HepG2 (cell line): ENCODE results near the gene NTN3. TPM values are rescaled to one million over a fixed set of nuclear protein-coding genes. Genes with fewer than 3 reads are reported as not detected.

Experiments used
- ETV5 ChIP-seq: IDR thresholded peaks from 2 replicates; pipeline ENCODE4 v1.6.1; 2018; ENCODE audit warnings: missing biosample characterization, missing genetic modification reagents, inconsistent platforms, borderline replicate concordance
- IKZF4 ChIP-seq: sonication (generic); formaldehyde crosslinking; IDR thresholded peaks from 2 replicates; pipeline ENCODE4 v1.5.1; 2020; ENCODE audit warnings: borderline replicate concordance, mild to moderate bottlenecking, low read depth, missing genetic modification reagents; ENCODE audit errors: not compliant biosample characterization
- KAT2B ChIP-seq: fragments of 150-350 bp; IDR thresholded peaks from 2 replicates; pipeline ENCODE4 v1.6.1; 2014; ENCODE audit warnings: low read depth, low read length, borderline replicate concordance
- MAZ ChIP-seq, 2 experiments: sonication (generic) in 1 of 2; formaldehyde crosslinking in 1 of 2; IDR thresholded peaks; 2 replicates each; pipeline versions ENCODE4 v1.5.0 to v1.6.1; 2012 to 2020; ENCODE audit warnings: low read depth in 2 of 2, mild to moderate bottlenecking in 2 of 2, borderline replicate concordance in 1 of 2, improper control_type of control experiment in 1 of 2, low read length in 1 of 2, missing genetic modification reagents in 1 of 2, moderate library complexity in 1 of 2
- PHF21A ChIP-seq: sonication (generic); formaldehyde crosslinking; IDR thresholded peaks from 2 replicates; pipeline ENCODE4 v1.5.0; 2020; ENCODE audit warnings: mild to moderate bottlenecking, missing genetic modification reagents
- SAP130 ChIP-seq: IDR thresholded peaks from 2 replicates; pipeline ENCODE4 v1.6.1; 2016; ENCODE audit warnings: low read depth
- SRF ChIP-seq: IDR thresholded peaks from 2 replicates; pipeline ENCODE4 v1.6.1; 2011; ENCODE audit warnings: mild to moderate bottlenecking, low read depth, low read length, moderate library complexity
- ZFP82 ChIP-seq: sonication (generic); formaldehyde crosslinking; IDR thresholded peaks from 2 replicates; pipeline ENCODE4 v1.5.1; 2020; ENCODE audit warnings: mild to moderate bottlenecking, missing genetic modification reagents, borderline replicate concordance
- ZNF530 ChIP-seq: sonication (generic); formaldehyde crosslinking; IDR thresholded peaks from 2 replicates; pipeline ENCODE4 v1.5.0; 2020; ENCODE audit warnings: low read depth, mild to moderate bottlenecking, missing genetic modification reagents
- ZNF569 ChIP-seq: sonication (generic); formaldehyde crosslinking; IDR thresholded peaks from 2 replicates; pipeline ENCODE4 v1.5.0; 2020; ENCODE audit warnings: mild to moderate bottlenecking, missing genetic modification reagents, moderate library complexity, borderline replicate concordance
- ZNF570 ChIP-seq: sonication (generic); formaldehyde crosslinking; IDR thresholded peaks from 2 replicates; pipeline ENCODE4 v1.4.0; 2020; ENCODE audit warnings: mild to moderate bottlenecking, missing genetic modification reagents, borderline replicate concordance
- ZNF703 ChIP-seq: sonication (generic); formaldehyde crosslinking; IDR thresholded peaks from 2 replicates; pipeline ENCODE4 v1.5.1; 2020; ENCODE audit warnings: missing genetic modification reagents, mild to moderate bottlenecking, moderate library complexity, borderline replicate concordance
- ZNF850 ChIP-seq: sonication (generic); formaldehyde crosslinking; conservative IDR thresholded peaks from 2 replicates; pipeline ENCODE4 v1.9.0; 2021; ENCODE audit warnings: mild to moderate bottlenecking, missing genetic modification reagents
- ZSCAN31 ChIP-seq: sonication (generic); formaldehyde crosslinking; IDR thresholded peaks from 2 replicates; pipeline ENCODE4 v1.5.0; 2020; ENCODE audit warnings: low read depth, mild to moderate bottlenecking, missing genetic modification reagents
- polyA plus RNA-seq, 8 experiments: library from polyadenylated mRNA; depleted of rRNA in 3 of 8; stranded (reverse) in 7 of 8; unstranded in 1 of 8; fragments of >200 nt; fragmentation: Illumina TruSeq in 4 of 8; extraction: Trizol in 4 of 8; gene quantifications; 2 replicates each; pipeline versions ENCODE4 v1.2.1 to v1.2.3, GENCODE V29; 2011 to 2016; ENCODE audit warnings: low read depth in 4 of 8, missing spikeins in 1 of 8, mixed read lengths in 1 of 8; ENCODE audit not compliant: insufficient read depth in 1 of 8
- total RNA-seq, 5 experiments: library from RNA; depleted of rRNA; stranded (reverse); fragments of >200 nt; fragmentation: Illumina TruSeq; extraction: Trizol; gene quantifications; 2 replicates each; pipeline ENCODE4 v1.2.3, GENCODE V29; 2016; ENCODE audit warnings: low read depth in 1 of 5
- TF ChIP-seq, protein P1 (sequence below): sonication (generic); formaldehyde crosslinking; IDR thresholded peaks from 2 replicates; pipeline ENCODE4 v1.4.0; 2020; ENCODE audit warnings: missing genetic modification reagents
- TF ChIP-seq, protein P2 (sequence below), 2 experiments: sonication (generic) in 1 of 2; formaldehyde crosslinking in 1 of 2; IDR thresholded peaks; 2 replicates each; pipeline versions ENCODE4 v1.4.0 to v1.6.1; 2016 to 2020; ENCODE audit warnings: borderline replicate concordance in 1 of 2, low read depth in 1 of 2, mild to moderate bottlenecking in 1 of 2, missing genetic modification reagents in 1 of 2

The NTN3 gene
- total and polyA plus RNA-seq, 2 of the 13 experiments (the other 11 are each of a cell fraction or from before 2014, with no cell fraction given): 0.09 to 0.20 TPM

DNA sequence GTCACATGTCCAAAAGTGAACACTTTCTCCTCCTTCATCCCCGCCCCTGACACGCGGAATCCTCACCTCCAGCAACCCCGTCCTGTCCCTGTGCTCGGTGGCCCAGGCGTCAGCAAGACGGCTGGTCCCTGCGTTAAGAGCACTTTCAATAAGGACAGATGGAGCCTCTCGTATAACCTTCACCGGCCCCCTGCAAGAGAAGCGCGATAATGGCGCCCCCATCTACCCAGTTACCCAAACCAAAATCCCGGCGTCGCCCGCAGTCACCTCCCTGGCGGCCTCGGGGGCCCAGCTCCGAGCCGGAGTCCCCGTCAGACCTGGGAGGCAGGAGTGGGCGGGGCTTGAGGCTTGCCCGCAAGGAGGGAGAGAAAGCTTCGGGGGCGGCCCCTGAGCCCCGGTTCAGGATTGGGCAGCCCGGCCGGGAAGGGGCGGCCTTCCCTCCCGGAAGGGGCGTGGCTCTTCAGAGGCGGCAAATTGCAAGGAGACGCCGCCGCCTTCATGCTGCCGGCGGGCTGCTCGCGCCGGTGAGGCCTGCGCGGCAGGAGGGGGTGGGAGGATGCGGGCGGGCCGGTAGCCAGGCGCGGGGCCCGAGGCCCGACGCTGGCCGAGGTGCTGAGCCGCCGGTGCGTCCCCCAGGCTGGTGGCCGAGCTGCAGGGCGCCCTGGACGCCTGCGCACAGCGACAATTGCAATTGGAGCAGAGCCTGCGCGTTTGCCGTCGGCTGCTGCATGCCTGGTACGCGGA lies 11.3 kb upstream of the NTN3 start, which contains the start of gene TEDC2 (continued):
- TF ChIP-seq IKZF4 (CRISPR knock-in tag) (peak; percentile 83), SAP130 (CRISPR knock-in tag) (peak; percentile 99), ZNF530 (CRISPR knock-in tag) (no peak), ZNF570 (0 out of 2 replicates have a peak, but pooled peaks have one; percentile 35), ZNF569 (CRISPR knock-in tag) (no peak), ZNF850 (CRISPR knock-in tag) (no peak), SRF (no peak; the same call in 1 of the 2 replicates), ZSCAN31 (CRISPR knock-in tag) (0 out of 2 replicates have a peak, but pooled peaks have one; percentile 58), PHF21A (CRISPR knock-in tag) (peak; percentile 44; the same call in 1 of the 2 replicates), MAZ (IDR thresholded peaks at IDR 0.05; ENCODE audit: borderline replicate concordance, low read depth, low read length) (peak; percentile 71; the same call in 1 of the 2 replicates), MAZ (CRISPR knock-in tag; IDR thresholded peaks at IDR 0.05; ENCODE audit: low read depth) (peak; percentile 34; the same call in 1 of the 2 replicates), ETV5 (CRISPR knock-in tag) (peak; percentile 51; the same call in 1 of the 2 replicates), ZNF703 (no peak), ZFP82 (CRISPR knock-in tag) (no peak), KAT2B (no peak)
- TF ChIP-seq, protein P1, sequence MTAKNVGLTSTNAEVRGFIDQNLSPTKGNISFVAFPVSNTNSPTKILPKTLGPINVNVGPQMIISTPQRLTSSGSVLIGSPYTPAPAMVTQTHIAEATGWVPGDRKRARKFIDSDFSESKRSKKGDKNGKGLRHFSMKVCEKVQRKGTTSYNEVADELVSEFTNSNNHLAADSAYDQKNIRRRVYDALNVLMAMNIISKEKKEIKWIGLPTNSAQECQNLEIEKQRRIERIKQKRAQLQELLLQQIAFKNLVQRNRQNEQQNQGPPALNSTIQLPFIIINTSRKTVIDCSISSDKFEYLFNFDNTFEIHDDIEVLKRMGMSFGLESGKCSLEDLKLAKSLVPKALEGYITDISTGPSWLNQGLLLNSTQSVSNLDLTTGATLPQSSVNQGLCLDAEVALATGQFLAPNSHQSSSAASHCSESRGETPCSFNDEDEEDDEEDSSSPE: peak; percentile 97
- TF ChIP-seq, protein P2, sequence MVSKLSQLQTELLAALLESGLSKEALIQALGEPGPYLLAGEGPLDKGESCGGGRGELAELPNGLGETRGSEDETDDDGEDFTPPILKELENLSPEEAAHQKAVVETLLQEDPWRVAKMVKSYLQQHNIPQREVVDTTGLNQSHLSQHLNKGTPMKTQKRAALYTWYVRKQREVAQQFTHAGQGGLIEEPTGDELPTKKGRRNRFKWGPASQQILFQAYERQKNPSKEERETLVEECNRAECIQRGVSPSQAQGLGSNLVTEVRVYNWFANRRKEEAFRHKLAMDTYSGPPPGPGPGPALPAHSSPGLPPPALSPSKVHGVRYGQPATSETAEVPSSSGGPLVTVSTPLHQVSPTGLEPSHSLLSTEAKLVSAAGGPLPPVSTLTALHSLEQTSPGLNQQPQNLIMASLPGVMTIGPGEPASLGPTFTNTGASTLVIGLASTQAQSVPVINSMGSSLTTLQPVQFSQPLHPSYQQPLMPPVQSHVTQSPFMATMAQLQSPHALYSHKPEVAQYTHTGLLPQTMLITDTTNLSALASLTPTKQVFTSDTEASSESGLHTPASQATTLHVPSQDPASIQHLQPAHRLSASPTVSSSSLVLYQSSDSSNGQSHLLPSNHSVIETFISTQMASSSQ (IDR thresholded peaks at IDR 0.05; ENCODE audit: low read depth): no peak
- TF ChIP-seq, protein P2 (CRISPR knock-in tag; IDR thresholded peaks at IDR 0.05; ENCODE audit: borderline replicate concordance): 0 out of 2 replicates have a peak, but pooled peaks have one; percentile 46
